22Rv1 (cell line): Measurements from ENCODE around the gene SLC4A7.
"Not testable (repeated sequence)": the region's sequence is repeated elsewhere in the genome, so short reads cannot be mapped to it uniquely, and the experiment has no call there.

Experiments used
- H3K27ac ChIP-seq: fragments of 450-650 bp; 2 replicates; pipeline ENCODE4 v1.5.1; 2017
- CTCF ChIP-seq: fragments of 450-650 bp; IDR thresholded peaks from 2 replicates; pipeline ENCODE4 v1.5.1; 2017; ENCODE audit warnings: mild to moderate bottlenecking
- ZFX ChIP-seq: fragments of 450-650 bp; IDR thresholded peaks from 2 replicates; pipeline ENCODE4 v1.6.1; 2017; ENCODE audit warnings: antibody characterized with exemption, borderline replicate concordance

The SLC4A7 gene

GRCh38 chr3:27345045-27345444 lies 139.1 kb downstream of the SLC4A7 start:
- H3K27ac ChIP-seq = no peak overlapping the region
- TF ChIP-seq ZFX (no peak), CTCF (no peak)

GRCh38 chr3:27344192-27344591 lies 140.0 kb downstream of the SLC4A7 start:
- H3K27ac ChIP-seq = no peak overlapping the region
- TF ChIP-seq CTCF (no peak), ZFX (no peak)

GRCh38 chr3:27342267-27342666 lies 141.9 kb downstream of the SLC4A7 start:
- H3K27ac ChIP-seq = no peak overlapping the region
- TF ChIP-seq ZFX (no peak), CTCF (no peak)

- no peak for TF ChIP-seq CTCF
- TF ChIP-seq ZFX = no peak
- H3K27ac ChIP-seq = no peak overlapping the region
Observed at GRCh38 chr3:27340534-27340933, 143.7 kb downstream of the SLC4A7 start.

- H3K27ac ChIP-seq = no peak overlapping the region
- TF ChIP-seq ZFX = no peak
- TF ChIP-seq CTCF = no peak
Observed at GRCh38 chr3:27335571-27335970, 148.6 kb downstream of the SLC4A7 start.

GRCh38 chr3:27333843-27334242 lies 150.3 kb downstream of the SLC4A7 start:
- H3K27ac ChIP-seq = no peak overlapping the region
- no peak for TF ChIP-seq CTCF
- no peak for TF ChIP-seq ZFX

- H3K27ac ChIP-seq = not testable (repeated sequence)
Observed at GRCh38 chr3:27328982-27329762, 155.0 kb downstream of the SLC4A7 start.
